Fibroblast of mammary gland (primary cell): ENCODE data around the gene ELF4.
A peak's percentile ranks its signal among the peaks of the same experiment; 100 is the strongest.

Source experiments
- DNase-seq: peaks from one replicate; pipeline ENCODE4 v3.0.0-alpha.2; 2010; ENCODE audit warnings: low read depth
- H3K4me3 ChIP-seq: 2 replicates; pipeline ENCODE4 v1.5.1; 2011; ENCODE audit warnings: low read depth, mild to moderate bottlenecking, low read length, moderate library complexity; ENCODE audit not compliant: control insufficient read depth
- CTCF ChIP-seq: conservative IDR thresholded peaks from 2 replicates; pipeline ENCODE4 v1.5.1; 2011; ENCODE audit warnings: low read depth, low read length, inconsistent platforms; ENCODE audit not compliant: control insufficient read depth, insufficient read depth

ELF4 gene

GRCh38 chrX:130110379-130111219 is at the start of gene ELF4:
Gene ELF4, minus strand, starts transcription at chrX:130110497. Its CDS starts 29,167 bp downstream, at chrX:130081330.
- TF ChIP-seq CTCF: no peak
- DNase-seq: peak; percentile 44
- peak within 1 kb of the TSS; percentile 54 for H3K4me3 ChIP-seq

- no peak for TF ChIP-seq CTCF
- no peak for DNase-seq
These were observed 49.5 kb upstream of the ELF4 start for GRCh38 chrX:130159776-130160175.

GRCh38 chrX:130158311-130158710 is 48.0 kb upstream of the ELF4 start:
- DNase-seq: no peak

More at GRCh38 chrX:130159776-130160175, 49.5 kb upstream of the ELF4 start:
- no peak overlapping the region for H3K4me3 ChIP-seq

GRCh38 chrX:130155564-130155963 is 45.3 kb upstream of the ELF4 start:
- H3K4me3 ChIP-seq: no peak overlapping the region
- DNase-seq: no peak
- TF ChIP-seq CTCF: no peak

More at GRCh38 chrX:130158311-130158710, 48.0 kb upstream of the ELF4 start:
- no peak for TF ChIP-seq CTCF
- no peak overlapping the region for H3K4me3 ChIP-seq

- TF ChIP-seq CTCF: no peak
- DNase-seq: no peak
- no peak overlapping the region for H3K4me3 ChIP-seq
These were observed 37.3 kb upstream of the ELF4 start for GRCh38 chrX:130147631-130148030.

GRCh38 chrX:130145123-130145522 is 34.8 kb upstream of the ELF4 start:
- no peak overlapping the region for H3K4me3 ChIP-seq
- DNase-seq: no peak
- no peak for TF ChIP-seq CTCF
